Urinary bladder (tissue), 4 donors: Measurements from ENCODE around the gene MAPK8. TPM values are rescaled to one million over a fixed set of nuclear protein-coding genes. Genes with fewer than 3 reads are reported as not detected.

Experiments used
- DNase-seq: peaks from one replicate; pipeline ENCODE4 v3.0.0-alpha.2; 2015; ENCODE audit errors: extremely low spot score
- H3K27ac ChIP-seq: one replicate; pipeline ENCODE4 v1.5.1; 2013; ENCODE audit warnings: low read depth, mild to moderate bottlenecking, moderate library complexity
- H3K36me3 ChIP-seq: one replicate; pipeline ENCODE4 v1.6.1; 2013; ENCODE audit warnings: mild to moderate bottlenecking, moderate library complexity; ENCODE audit not compliant: insufficient read depth
- H3K4me1 ChIP-seq: one replicate; pipeline ENCODE4 v1.6.1; 2013; ENCODE audit warnings: mild to moderate bottlenecking, moderate library complexity; ENCODE audit not compliant: insufficient read depth
- H3K4me3 ChIP-seq: one replicate; pipeline ENCODE4 v1.5.1; 2013; ENCODE audit warnings: low read depth, low read length
- WGBS: extraction: QIAGEN DNeasy Blood & Tissue Kit; methylation state at CpG from one replicate; pipeline ENCODE4 v1.1.7; 2013; 5-methylcytosine and 5-hydroxymethylcytosine counted together
- polyA plus RNA-seq: library from polyadenylated mRNA; stranded (reverse); fragments of 200-250 nt; gene quantifications from one replicate; pipeline ENCODE4 v1.2.3, GENCODE V29; 2013
- total RNA-seq: library from RNA; depleted of rRNA; stranded (reverse); fragments of >200 nt; gene quantifications from one replicate; pipeline ENCODE4 v1.2.3, GENCODE V29; 2014
- donor health status: healthy with polysubstance abuse.
- donor health status: healthy.

The MAPK8 gene
- total and polyA plus RNA-seq, 2 donors, result 23.1 to 151 TPM

- no peaks in the 10 kb centered on the region for H3K36me3 ChIP-seq
- DNase-seq, result no peak
- WGBS, result 88% methylated on average over 19 of the region's 19 CpGs
- no peak overlapping the region for H3K27ac ChIP-seq
- no peak overlapping the region for H3K4me3 ChIP-seq
- H3K4me1 ChIP-seq, result no peaks in the 10 kb centered on the region
Measured at GRCh38 chr10:48449501-48450232, 143.2 kb downstream of the MAPK8 start.

DNA sequence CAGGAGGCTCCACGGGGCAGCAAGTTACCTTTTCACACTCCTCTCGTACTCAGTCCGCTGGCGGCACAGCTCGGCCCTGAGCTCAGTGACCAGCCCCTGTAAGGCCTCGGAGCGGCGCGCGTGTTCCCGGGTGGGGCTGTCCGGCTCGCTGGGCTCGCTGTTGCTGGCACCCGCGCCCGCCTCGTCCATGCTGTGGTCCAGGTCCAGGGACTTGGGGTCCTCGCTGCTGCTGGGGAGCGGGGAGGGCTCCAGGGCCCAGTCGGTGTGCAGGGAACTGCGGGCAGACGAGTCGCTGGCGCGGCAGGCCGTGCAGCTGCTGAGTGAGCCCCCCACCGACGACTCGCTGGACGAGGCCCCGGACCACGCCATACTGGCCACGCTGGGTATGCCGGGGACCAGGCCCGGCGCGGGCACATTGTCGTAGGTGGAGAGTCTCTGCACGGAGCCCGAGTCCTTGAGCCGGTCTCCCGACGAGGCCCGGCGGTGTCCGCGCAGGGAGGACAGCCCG, 143.8 kb downstream of the MAPK8 start:
- 96% methylated on average over 49 of the region's 49 CpGs for WGBS

DNA sequence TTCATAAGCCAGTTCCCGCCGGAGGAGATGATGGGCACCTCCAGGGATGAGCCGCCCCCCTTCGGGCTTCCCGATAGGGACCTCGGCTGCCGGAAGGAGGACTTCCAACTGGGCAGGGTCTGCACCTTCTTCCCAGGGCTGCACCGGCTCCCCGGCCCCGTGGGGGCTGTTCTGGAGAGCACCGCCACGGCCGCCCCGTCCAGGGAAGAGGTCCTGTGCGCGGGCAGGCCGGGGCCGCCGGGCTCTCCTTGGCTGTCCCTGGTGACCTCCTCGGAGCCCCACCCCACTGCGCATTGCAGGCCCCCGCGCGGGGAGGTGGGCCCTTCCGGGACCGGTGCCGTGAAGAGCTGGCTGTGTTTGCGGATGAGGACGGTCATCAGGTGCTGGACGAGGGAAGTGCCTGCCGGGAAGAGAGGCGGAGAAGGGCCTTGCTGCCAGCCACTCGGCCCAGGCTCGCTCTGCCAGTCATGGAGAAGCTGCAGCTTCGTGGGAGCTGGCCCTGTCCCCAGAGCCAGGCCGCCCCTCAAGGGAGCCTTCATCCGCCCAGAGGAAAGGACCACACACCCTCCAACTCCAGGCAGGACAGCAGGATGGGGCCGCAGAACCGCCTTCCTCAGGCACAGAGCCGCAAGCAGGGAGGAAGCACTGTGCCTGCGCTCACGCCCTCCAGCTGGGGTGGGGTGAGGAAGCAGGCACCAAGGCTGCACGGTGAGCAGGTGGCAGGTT, 144.4 kb downstream of the MAPK8 start:
- WGBS, result 93% methylated on average over 43 of the region's 43 CpGs
- DNase-seq, result no peak
- Histone ChIP-seq H3K27ac (no peak overlapping the region), H3K4me1 (no peaks in the 10 kb centered on the region), H3K4me3 (no peak overlapping the region), H3K36me3 (no peaks in the 10 kb centered on the region)

More for the DNA sequence above, 143.8 kb downstream of the MAPK8 start:
- H3K4me1 ChIP-seq, result no peaks in the 10 kb centered on the region
- no peaks in the 10 kb centered on the region for H3K36me3 ChIP-seq
- DNase-seq, result no peak
- H3K4me3 ChIP-seq, result no peak overlapping the region
- H3K27ac ChIP-seq, result no peak overlapping the region

DNA sequence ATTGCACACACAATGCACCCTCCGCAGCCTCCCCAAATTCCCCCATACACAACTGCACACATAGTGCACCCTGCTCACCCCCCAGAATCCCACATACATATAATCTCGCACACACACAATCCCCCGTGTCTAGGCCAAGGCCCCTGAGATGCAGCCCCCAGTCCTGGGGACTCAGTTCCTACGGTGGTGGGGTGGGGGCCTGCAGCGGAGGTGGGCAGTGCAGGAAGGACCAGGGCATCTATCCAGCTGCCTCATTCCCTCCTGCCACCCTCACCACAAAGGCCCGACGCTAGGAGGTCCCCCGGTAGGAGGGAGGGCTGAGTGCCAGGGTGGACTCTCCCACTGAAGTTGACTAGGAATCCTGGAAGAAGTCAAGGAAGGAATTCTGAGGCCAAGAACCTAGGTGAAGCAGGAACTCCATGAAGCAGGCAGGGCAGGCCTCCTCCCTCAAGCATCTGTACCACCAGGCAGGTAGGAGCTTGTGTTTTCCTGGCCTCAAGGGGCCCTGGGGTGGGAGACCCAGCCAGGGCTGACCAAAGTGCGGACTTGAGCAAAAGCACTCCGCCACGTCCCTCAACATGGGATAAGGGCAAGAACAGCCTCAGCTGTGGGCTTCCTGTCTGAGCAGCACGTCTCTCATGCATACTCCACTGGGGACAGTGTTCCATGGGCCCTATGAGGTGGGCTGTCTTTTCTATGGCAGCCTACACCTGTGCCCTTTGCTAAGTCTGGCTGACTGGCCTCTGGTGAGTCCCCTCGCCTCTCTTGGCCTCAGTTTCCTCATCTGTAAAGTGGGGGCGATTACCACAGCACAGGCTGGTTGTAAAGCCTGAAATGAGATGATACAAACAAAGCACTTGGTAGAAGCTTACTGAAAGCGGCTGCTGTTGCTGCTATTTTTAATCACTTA, 145.7 kb downstream of the MAPK8 start:
- H3K4me3 ChIP-seq, result no peak overlapping the region
- no peak overlapping the region for H3K27ac ChIP-seq
- no peak for DNase-seq
- WGBS, result 85% methylated on average over 15 of the region's 15 CpGs
- no peaks in the 10 kb centered on the region for H3K36me3 ChIP-seq
- H3K4me1 ChIP-seq, result no peaks in the 10 kb centered on the region

GRCh38 chr10:48452879-48453412, 146.5 kb downstream of the MAPK8 start:
- no peak overlapping the region for H3K4me3 ChIP-seq
- H3K36me3 ChIP-seq, result no peaks in the 10 kb centered on the region
- H3K27ac ChIP-seq, result no peak overlapping the region
- WGBS, result 92% methylated on average over 6 of the region's 6 CpGs
- H3K4me1 ChIP-seq, result no peaks in the 10 kb centered on the region
- DNase-seq, result no peak

DNA sequence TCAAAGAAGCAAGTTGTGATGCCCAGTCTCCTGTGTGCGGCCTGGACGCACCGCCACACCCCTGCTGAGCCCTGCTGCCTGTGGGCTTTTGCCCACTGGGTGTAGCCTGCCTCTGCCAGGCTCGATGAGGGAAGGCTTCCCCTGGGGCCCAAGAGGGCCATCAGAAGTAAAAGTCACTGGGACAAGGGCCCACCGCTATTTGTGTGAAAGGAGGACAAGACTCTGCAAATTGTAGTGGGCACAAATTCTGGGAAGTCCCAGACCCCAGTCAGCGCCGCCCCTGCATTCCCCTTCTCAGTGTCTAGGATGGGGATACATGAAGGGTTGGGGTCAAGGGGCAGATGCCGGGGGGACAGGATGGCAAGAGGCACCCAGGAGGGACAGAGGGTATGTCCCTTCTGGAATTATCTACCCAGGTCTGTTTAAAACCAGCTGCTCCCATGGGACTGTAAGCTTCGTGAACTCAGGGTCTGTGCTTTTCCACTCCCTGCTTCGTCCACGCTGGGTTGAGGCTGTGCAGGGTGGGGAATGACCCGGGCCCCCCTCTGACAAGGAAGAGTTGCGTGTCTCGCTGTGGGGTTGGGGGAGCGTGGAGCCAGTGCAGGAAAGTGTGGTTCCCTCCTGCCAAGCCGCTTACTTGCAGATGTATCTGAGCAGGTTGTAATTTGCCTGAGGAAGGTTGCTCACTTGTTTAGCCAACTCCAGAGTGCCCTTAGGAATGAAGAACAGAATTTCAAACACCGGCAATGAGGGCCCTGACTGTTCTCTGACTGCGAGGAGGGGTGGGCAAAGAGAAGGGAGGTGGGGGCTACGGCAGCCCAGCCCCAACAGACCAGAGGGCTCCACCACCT, 147.2 kb downstream of the MAPK8 start:
- H3K4me1 ChIP-seq, result no peaks in the 10 kb centered on the region
- H3K27ac ChIP-seq, result no peak overlapping the region
- WGBS, result 90% methylated on average over 19 of the region's 19 CpGs
- no peak overlapping the region for H3K4me3 ChIP-seq
- H3K36me3 ChIP-seq, result no peaks in the 10 kb centered on the region
- DNase-seq, result no peak

- Histone ChIP-seq H3K27ac (no peak overlapping the region), H3K4me3 (no peak overlapping the region), H3K36me3 (no peaks in the 10 kb centered on the region), H3K4me1 (no peaks in the 10 kb centered on the region)
- 70% methylated on average over 12 of the region's 12 CpGs for WGBS
- no peak for DNase-seq
Measured at GRCh38 chr10:48454302-48455054, 148.0 kb downstream of the MAPK8 start.

GRCh38 chr10:48455055-48455391, 148.5 kb downstream of the MAPK8 start:
- Histone ChIP-seq H3K36me3 (no peaks in the 10 kb centered on the region), H3K4me1 (no peaks in the 10 kb centered on the region), H3K4me3 (no peak overlapping the region), H3K27ac (no peak overlapping the region)
- DNase-seq, result no peak
- 94% methylated on average over 11 of the region's 11 CpGs for whole genome bisulfite sequencing

DNA sequence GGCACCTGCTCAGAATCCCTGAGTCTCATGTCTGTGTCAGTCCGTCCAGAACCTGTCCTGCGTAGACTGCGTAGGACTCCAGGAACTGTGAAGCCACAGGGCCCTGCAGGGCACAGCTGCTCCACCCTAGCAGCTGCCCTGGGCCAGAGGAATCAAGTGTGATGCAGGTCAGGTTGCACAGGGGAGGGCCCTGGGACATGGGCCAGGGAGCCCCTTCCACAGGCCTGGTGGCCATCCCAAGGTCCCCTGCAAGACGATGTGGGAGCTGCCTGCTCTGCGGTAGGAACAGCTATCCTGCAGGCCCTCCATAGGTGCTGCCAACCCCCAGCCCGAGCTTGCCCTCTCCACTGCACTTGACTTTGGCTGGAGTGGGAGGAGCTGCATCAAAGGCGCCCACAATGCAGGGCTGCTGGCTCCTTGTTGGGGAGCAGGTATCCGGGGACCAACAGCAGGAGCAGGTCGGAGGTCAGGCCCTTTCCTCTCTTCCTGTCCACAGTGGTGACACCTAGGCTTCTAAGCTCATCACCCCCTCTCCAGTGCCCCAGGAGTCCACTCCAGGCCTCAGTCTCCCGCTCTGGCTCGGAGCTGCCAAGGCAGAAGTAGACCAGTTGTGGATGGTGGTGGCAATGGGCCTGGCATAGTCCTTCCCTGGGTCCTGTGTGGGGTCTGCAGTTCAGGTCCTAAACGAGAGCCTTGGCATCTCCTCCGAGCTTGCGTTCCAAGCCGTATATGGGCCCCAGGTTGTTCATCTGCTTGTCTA, 149.1 kb downstream of the MAPK8 start:
- Histone ChIP-seq H3K36me3 (no peaks in the 10 kb centered on the region), H3K27ac (no peak overlapping the region), H3K4me1 (no peaks in the 10 kb centered on the region), H3K4me3 (no peak overlapping the region)
- DNase-seq, result no peak
- WGBS, result 94% methylated on average over 15 of the region's 15 CpGs

DNA sequence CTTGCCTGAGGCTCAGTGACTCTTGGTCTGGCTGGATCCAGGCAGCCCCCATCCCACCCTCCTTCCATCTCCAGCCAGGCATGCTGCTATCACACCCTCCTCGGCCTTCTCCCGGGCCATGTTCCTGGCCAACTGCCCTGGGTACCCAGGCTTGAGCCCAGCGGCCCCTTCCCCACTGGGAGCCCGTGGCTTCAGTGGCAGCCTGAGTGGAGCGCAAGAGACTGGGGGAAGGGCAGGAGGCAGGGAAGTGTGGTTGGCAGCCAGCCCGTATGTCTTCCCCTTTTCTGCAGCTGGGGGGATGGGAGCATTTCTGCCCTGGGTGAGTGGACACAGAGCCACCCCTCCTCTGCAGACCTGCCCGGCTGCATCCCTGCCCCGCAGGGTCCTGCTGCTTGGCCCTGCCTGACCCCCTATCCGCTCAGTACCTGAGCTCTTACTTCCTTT, 149.9 kb downstream of the MAPK8 start:
- H3K4me1 ChIP-seq, result no peaks in the 10 kb centered on the region
- H3K36me3 ChIP-seq, result no peaks in the 10 kb centered on the region
- H3K27ac ChIP-seq, result no peak overlapping the region
- DNase-seq, result no peak
- WGBS, result 12% methylated on average over 9 of the region's 9 CpGs
- no peak overlapping the region for H3K4me3 ChIP-seq

- WGBS, result 76% methylated on average over 24 of the region's 24 CpGs
- H3K4me3 ChIP-seq, result no peak overlapping the region
- H3K4me1 ChIP-seq, result no peaks in the 10 kb centered on the region
- no peak for DNase-seq
- H3K36me3 ChIP-seq, result no peaks in the 10 kb centered on the region
- H3K27ac ChIP-seq, result no peak overlapping the region
Measured at GRCh38 chr10:48456808-48457761, 150.6 kb downstream of the MAPK8 start.
